Thoracic aorta (tissue), 2 donors: ENCODE data around the gene GRIP2. TPM values are rescaled to one million over a fixed set of nuclear protein-coding genes. Genes with fewer than 3 reads are reported as not detected.

Experiments used
- ATAC-seq: fragments of 150-250 bp; one replicate; pipeline ENCODE4 v1.8.0; 2017; ENCODE audit warnings: low read depth; ENCODE audit not compliant: insufficient number of reproducible peaks, low FRiP score
- DNase-seq: peaks from one replicate; pipeline ENCODE4 v3.0.0-alpha.2; 2020; ENCODE audit warnings: low spot score
- H3K27ac ChIP-seq, 2 donors: fragments of 200-600 bp; sonication (generic); 1 replicate in 1 of 2; 2 replicates in 1 of 2; pipeline ENCODE4 v1.5.1; 2016; ENCODE audit warnings: mild to moderate bottlenecking in 2 of 2, moderate library complexity in 2 of 2
- H3K27me3 ChIP-seq: fragments of 200-600 bp; sonication (generic); replicated peaks from 2 replicates; pipeline ENCODE4 v1.6.0; 2016; ENCODE audit warnings: mild to moderate bottlenecking; ENCODE audit not compliant: insufficient read depth
- H3K36me3 ChIP-seq: fragments of 200-600 bp; sonication (generic); one replicate; pipeline ENCODE4 v1.5.1; 2016
- H3K4me1 ChIP-seq, 2 donors: fragments of 200-600 bp; sonication (generic); 1 replicate in 1 of 2; 2 replicates in 1 of 2; pipeline versions ENCODE4 v1.5.1 to v1.6.0; 2016; ENCODE audit warnings: low read depth in 2 of 2, mild to moderate bottlenecking in 1 of 2; ENCODE audit not compliant: control insufficient read depth in 1 of 2
- H3K4me3 ChIP-seq: fragments of 200-600 bp; sonication (generic); 2 replicates; pipeline ENCODE4 v1.5.1; 2016; ENCODE audit warnings: mild to moderate bottlenecking
- H3K9me3 ChIP-seq: fragments of 200-600 bp; sonication (generic); 2 replicates; pipeline ENCODE4 v1.5.1; 2016
- total RNA-seq, 2 donors: library from RNA; depleted of rRNA; stranded (reverse); fragments of >200 nt; gene quantifications; one replicate each; pipeline versions ENCODE4 v1.1.0 to v1.2.3, GENCODE V29; 2016
- TF ChIP-seq, protein P1 (sequence below): fragments of 200-600 bp; sonication (generic); IDR thresholded peaks from one replicate; pipeline ENCODE4 v1.5.1; 2019; ENCODE audit warnings: antibody characterized with exemption

The GRIP2 gene
- total RNA-seq, 2 donors from 2014 or later = 1.5 to 4.2 TPM

DNA sequence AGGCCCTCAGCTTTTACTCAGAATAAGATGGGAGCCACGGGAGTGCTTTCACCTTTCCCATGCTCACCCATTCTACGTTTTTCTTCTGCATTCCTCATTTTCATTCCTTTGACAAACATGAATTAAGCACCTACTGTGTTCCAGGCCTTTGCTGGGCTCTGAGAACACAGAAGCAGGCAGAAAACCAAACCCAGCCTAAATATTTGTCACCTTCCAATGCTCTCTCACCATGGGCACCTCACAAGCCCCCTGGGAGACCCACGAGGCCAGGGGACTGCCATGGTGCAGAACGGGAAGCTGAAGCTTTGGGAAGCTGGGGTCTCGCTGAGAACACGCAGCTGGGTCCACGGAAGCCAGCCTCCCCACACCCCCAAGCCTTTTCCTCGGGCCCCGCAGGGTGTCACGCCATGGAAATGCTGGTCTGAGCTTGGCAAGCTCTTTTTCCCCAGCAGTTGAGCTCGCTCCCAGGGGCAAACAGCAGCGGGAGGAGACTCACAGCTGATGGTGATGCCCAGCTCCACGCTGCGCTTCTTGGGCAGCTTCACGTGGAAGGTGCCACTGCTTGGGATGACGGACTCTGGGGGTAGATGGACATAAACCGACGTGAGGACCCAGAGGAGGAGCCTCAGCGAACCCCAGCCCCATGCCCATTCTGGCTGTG is 27.7 kb downstream of the GRIP2 start:
- no peak overlapping the region for H3K27ac ChIP-seq
- no peak for ATAC-seq
- no peaks in the 10 kb centered on the region for H3K27me3 ChIP-seq
- no peaks in the 10 kb centered on the region for H3K36me3 ChIP-seq
- H3K4me1 ChIP-seq = no peaks in the 10 kb centered on the region
- TF ChIP-seq, protein P1, sequence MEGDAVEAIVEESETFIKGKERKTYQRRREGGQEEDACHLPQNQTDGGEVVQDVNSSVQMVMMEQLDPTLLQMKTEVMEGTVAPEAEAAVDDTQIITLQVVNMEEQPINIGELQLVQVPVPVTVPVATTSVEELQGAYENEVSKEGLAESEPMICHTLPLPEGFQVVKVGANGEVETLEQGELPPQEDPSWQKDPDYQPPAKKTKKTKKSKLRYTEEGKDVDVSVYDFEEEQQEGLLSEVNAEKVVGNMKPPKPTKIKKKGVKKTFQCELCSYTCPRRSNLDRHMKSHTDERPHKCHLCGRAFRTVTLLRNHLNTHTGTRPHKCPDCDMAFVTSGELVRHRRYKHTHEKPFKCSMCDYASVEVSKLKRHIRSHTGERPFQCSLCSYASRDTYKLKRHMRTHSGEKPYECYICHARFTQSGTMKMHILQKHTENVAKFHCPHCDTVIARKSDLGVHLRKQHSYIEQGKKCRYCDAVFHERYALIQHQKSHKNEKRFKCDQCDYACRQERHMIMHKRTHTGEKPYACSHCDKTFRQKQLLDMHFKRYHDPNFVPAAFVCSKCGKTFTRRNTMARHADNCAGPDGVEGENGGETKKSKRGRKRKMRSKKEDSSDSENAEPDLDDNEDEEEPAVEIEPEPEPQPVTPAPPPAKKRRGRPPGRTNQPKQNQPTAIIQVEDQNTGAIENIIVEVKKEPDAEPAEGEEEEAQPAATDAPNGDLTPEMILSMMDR = no peak
- H3K9me3 ChIP-seq = no peaks in the 10 kb centered on the region
- no peak for DNase-seq
- no peak overlapping the region for H3K4me3 ChIP-seq

DNA sequence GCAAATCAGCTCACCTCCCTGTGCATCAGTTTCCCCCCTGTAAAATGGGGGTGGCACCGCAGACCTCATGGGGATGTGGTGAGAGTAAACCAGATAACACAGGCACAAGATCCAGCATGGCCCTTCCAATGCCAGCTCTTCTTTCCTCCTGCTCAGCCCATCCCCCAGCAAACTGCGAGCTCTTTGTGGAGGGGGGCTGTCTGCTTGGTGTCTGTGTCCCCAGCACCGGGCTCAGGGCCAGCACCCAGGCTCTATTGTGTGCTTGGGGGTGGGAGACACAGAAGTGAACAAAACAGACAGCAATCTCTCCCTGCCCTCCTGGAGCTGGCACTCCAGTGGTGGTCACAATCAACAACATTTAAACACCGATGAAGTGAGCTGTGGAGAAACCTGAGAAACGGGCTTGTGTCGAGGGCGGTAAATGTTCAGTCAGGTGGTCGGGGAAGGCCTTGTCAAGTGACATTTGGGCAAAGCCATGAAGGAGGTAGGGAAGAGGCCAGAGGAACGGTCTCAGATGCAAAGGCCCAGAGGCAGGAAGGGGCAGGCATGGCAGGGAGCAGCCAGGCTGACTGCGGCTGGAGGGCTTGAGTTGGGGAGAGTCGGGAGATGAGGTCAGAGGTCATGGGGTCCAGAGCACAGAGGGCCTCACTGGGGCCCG is 28.4 kb downstream of the GRIP2 start:
- Histone ChIP-seq H3K27ac (no peak overlapping the region), H3K4me1 (no peaks in the 10 kb centered on the region), H3K27me3 (no peaks in the 10 kb centered on the region), H3K36me3 (no peaks in the 10 kb centered on the region), H3K9me3 (no peaks in the 10 kb centered on the region), H3K4me3 (no peak overlapping the region)
- TF ChIP-seq, protein P1 = no peak
- ATAC-seq (no peak), DNase-seq (no peak)

DNA sequence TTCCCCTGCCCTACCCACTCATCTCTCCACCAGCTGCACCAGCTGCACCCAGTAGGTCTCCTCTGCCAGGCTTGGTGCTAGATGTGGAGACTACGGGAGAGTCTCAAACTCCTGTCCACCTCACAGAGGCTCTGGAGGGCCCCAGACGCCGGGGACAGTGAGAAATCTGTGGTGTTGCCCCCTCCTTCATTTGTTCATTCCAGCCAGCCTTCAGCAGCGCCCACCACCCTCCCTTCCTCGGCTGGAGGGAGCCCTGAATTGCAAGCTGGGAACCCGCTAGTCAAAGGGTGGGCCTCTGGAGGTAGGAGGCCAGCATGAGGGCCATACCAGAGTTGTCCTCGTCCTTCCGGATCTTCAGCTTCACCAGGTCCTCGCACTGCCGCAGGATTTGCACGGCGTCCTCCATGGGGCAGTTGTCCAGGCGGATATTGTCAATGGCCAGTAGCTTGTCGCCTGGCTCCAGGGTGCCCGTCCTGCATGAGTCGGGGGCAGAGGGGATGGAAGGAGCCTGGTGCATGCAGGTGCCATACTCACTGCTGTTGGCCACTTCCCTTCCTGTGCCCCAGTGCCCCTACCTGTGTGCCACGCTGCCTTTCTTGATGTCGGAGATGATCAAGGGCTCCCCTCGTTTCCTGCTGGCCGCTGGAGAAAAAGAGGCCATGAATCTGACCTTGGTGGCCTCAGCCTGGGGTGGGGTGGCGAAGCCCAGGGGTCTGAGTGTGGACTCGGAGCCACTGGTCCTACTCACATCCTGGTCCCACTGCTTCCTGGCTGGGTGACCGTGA is 29.1 kb downstream of the GRIP2 start:
- Histone ChIP-seq H3K9me3 (no peaks in the 10 kb centered on the region), H3K36me3 (no peaks in the 10 kb centered on the region), H3K4me1 (no peaks in the 10 kb centered on the region), H3K4me3 (no peak overlapping the region), H3K27me3 (no peaks in the 10 kb centered on the region), H3K27ac (no peak overlapping the region)
- no peak for DNase-seq
- no peak for ATAC-seq
- TF ChIP-seq, protein P1 = no peak

DNA sequence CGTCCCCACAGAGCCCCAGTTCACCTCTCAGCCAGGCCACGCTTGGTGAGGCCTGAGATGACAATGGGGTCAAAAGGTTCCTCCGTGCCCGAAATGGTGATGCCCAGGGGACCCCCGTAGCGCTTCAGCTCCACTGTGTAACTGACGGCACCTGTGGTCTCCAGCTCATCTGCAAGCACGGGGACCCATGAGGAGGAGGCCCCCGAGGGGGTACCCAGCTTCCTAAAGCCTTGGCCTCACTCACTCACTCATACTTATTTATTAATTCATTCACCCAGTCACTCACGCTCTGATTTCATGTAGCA is 30.4 kb downstream of the GRIP2 start:
- Histone ChIP-seq H3K4me1 (no peaks in the 10 kb centered on the region), H3K9me3 (no peaks in the 10 kb centered on the region), H3K27me3 (no peaks in the 10 kb centered on the region), H3K27ac (no peak overlapping the region), H3K4me3 (no peak overlapping the region), H3K36me3 (no peaks in the 10 kb centered on the region)
- TF ChIP-seq, protein P1 = no peak
- no peak for ATAC-seq
- no peak for DNase-seq
